ENCODE results near the gene ZNF433. TPM values are rescaled to one million over a fixed set of nuclear protein-coding genes. Genes with fewer than 3 reads are reported as not detected.

ZNF433 gene
- total and polyA plus RNA-seq, 10 of the 15 experiments (the other 5 are each of a cell fraction or from before 2014, with no cell fraction given) = 0.79 to 2.9 (median 1.7) TPM

- TF ChIP-seq, protein P1, sequence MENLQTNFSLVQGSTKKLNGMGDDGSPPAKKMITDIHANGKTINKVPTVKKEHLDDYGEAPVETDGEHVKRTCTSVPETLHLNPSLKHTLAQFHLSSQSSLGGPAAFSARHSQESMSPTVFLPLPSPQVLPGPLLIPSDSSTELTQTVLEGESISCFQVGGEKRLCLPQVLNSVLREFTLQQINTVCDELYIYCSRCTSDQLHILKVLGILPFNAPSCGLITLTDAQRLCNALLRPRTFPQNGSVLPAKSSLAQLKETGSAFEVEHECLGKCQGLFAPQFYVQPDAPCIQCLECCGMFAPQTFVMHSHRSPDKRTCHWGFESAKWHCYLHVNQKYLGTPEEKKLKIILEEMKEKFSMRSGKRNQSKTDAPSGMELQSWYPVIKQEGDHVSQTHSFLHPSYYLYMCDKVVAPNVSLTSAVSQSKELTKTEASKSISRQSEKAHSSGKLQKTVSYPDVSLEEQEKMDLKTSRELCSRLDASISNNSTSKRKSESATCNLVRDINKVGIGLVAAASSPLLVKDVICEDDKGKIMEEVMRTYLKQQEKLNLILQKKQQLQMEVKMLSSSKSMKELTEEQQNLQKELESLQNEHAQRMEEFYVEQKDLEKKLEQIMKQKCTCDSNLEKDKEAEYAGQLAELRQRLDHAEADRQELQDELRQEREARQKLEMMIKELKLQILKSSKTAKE (IDR thresholded peaks at IDR 0.05; ENCODE audit: low read depth, poor library complexity, severe bottlenecking) = no peak
- TF ChIP-seq BHLHE40 (IDR thresholded peaks at IDR 0.05; ENCODE audit: borderline replicate concordance in 1 of 2, low read depth in 2 of 2, low read length in 1 of 2) (no peak), CBX5 (IDR thresholded peaks at IDR 0.05; ENCODE audit: low read depth) (no peak), CTCF (IDR thresholded peaks at IDR 0.05 in 2 of 3, conservative IDR thresholded peaks at IDR 0.05 in 1 of 3; ENCODE audit: control insufficient read depth in 2 of 3, extremely low read depth in 1 of 3, insufficient read depth in 1 of 3, low read depth in 3 of 3, low read length in 3 of 3) (no peak), ZNF24 (IDR thresholded peaks at IDR 0.05) (no peak), MTA3 (IDR thresholded peaks at IDR 0.05; ENCODE audit: borderline replicate concordance, low read length) (no peak)
Observed at GRCh38 chr19:12015753-12016116, 19.7 kb downstream of the ZNF433 start (continued).

- RAD21 ChIA-PET (ENCODE audit: unreplicated experiment) = no interaction called here
- Histone ChIP-seq H3K36me3 (ENCODE audit: control insufficient read depth in 2 of 2, insufficient read depth in 2 of 2, low read length in 1 of 2) (peaks cover 6 to 13% of the 10 kb centered on the region in 2 experiments), H3K4me2 (ENCODE audit: control insufficient read depth, insufficient read depth) (no peak overlapping the region), H3K79me2 (ENCODE audit: control insufficient read depth, insufficient read depth, low read length) (no peaks in the 10 kb centered on the region), H4K20me1 (ENCODE audit: control insufficient read depth, insufficient read depth) (no peaks in the 10 kb centered on the region), H3K4me1 (ENCODE audit: control insufficient read depth, insufficient read depth, low read length) (no peaks in the 10 kb centered on the region), H3K27ac (ENCODE audit: control insufficient read depth, insufficient read depth) (no peak overlapping the region), H3K9me3 (replicated peaks; ENCODE audit: control insufficient read depth, insufficient read depth, low read length) (peaks cover 47% of the 10 kb centered on the region), H2AFZ (ENCODE audit: control insufficient read depth, low read depth, low read length) (no peak overlapping the region), H3K27me3 (replicated peaks in 1 of 2; ENCODE audit: control insufficient read depth in 2 of 2, insufficient read depth in 2 of 2, low read length in 1 of 2) (no peaks in the 10 kb centered on the region), H3K9ac (ENCODE audit: control insufficient read depth, insufficient read depth, low read length) (no peak overlapping the region), H3K4me3 (no peak overlapping the region)
- POLR2A ChIA-PET = no interaction called here
- in situ Hi-C loops (cut with MboI) (no loop called here), intact Hi-C loops (cut with micrococcal nuclease; ENCODE audit: unreplicated experiment) (no loop called here)
- no peak for DNase-seq (ENCODE audit: low read depth, low spot score)
- BruUV-seq (replicated peaks) = no TSS peak
- no peak for FAIRE-seq
- ATAC-seq = no peak
- CTCF ChIA-PET = no interaction called here
- TF ChIP-seq HDAC6 (IDR thresholded peaks at IDR 0.05; ENCODE audit: unreplicated experiment) = no peak
- WGBS (ENCODE audit: insufficient coverage, insufficient replicate concordance, low lambda C conversion rate, missing lambda C conversion rate) = 97% methylated on average over 9 of the region's 9 CpGs
- SMC1A ChIA-PET (ENCODE audit: uncharacterized antibody, unreplicated experiment) = no interaction called here
Observed at GRCh38 chr19:12015015-12015752, 20.3 kb downstream of the ZNF433 start.

Measured in GM12878 (cell line).